SJCRH30 (cell line): Measurements from ENCODE around the gene IGSF23. TPM values are rescaled to one million over a fixed set of nuclear protein-coding genes. Genes with fewer than 3 reads are reported as not detected.
A peak's percentile ranks its signal among the peaks of the same experiment; 100 is the strongest.
"Not testable (repeated sequence)": the region's sequence is repeated elsewhere in the genome, so short reads cannot be mapped to it uniquely, and the experiment has no call there.

Source experiments
- DNase-seq, 2 experiments: peaks; one replicate each; pipeline ENCODE4 v3.0.0-alpha.2; 2015 to 2020
- H3K27ac ChIP-seq: fragments of 250-450 bp; sonication (Bioruptor Pico); 2 replicates; pipeline ENCODE4 v1.5.1; 2020; ENCODE audit warnings: mild to moderate bottlenecking, moderate library complexity
- H3K27me3 ChIP-seq: fragments of 250-450 bp; sonication (Bioruptor Pico); 2 replicates; pipeline ENCODE4 v1.5.1; 2020; ENCODE audit warnings: mild to moderate bottlenecking, moderate library complexity
- H3K36me3 ChIP-seq: fragments of 250-450 bp; sonication (Bioruptor Pico); 2 replicates; pipeline ENCODE4 v1.5.1; 2020; ENCODE audit warnings: mild to moderate bottlenecking, moderate library complexity
- H3K4me1 ChIP-seq: fragments of 250-450 bp; sonication (Bioruptor Pico); 2 replicates; pipeline ENCODE4 v1.5.1; 2020; ENCODE audit warnings: mild to moderate bottlenecking, moderate library complexity
- H3K4me3 ChIP-seq: fragments of 250-450 bp; sonication (Bioruptor Pico); 2 replicates; pipeline ENCODE4 v1.5.1; 2020; ENCODE audit warnings: mild to moderate bottlenecking, moderate library complexity
- H3K9me3 ChIP-seq: fragments of 250-450 bp; sonication (Bioruptor Pico); replicated peaks from 2 replicates; pipeline ENCODE4 v1.5.1; 2020; ENCODE audit warnings: mild to moderate bottlenecking, moderate library complexity
- total RNA-seq: library from RNA; depleted of rRNA; stranded (reverse); fragments of >200 nt; shearing (Covaris generic); gene quantifications from 2 replicates; pipeline ENCODE4 v1.2.3, GENCODE V29; 2014

The IGSF23 gene
- total RNA-seq, 1 experiment from 2014 or later, result not detected

DNA sequence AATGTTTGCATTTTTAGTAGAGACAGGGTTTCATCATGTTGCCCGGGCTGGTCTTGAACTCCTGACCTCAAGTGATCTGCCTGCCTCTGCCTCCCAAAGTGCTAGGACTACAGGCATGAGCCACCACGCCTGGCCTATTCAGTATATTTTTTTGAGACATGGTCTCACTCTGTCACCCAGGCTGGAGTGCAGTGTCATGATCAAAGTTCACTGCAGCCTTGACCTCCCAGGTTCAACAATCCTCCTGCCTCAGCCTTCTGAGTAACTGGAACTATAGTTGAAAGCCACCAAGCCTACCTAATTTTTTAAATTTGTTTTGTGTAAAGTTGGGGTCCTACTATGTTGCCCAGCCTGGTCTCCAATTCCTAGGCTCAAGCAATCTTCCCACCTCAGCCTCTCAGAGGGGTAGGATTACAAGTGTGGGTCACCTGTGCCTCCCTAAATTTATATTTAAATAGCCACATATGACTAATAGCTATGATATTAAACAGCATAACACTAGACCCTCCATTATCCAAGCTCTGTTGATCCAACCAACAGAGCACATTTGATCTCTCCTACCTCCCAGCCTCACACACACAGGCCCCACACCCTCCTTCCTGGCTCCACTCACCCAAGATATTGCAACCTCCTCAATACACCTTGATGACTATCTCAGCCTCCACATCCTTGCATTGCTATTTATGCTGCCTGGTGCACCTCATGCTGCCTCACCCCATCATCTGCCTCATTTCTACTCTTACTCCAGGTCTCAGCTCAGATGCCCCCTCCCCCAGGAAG, 55.8 kb downstream of the IGSF23 start:
- Histone ChIP-seq H3K36me3 (no peaks in the 10 kb centered on the region), H3K9me3 (peaks cover 4% of the 10 kb centered on the region; the same call in 1 of the 2 replicates), H3K4me3 (no peak overlapping the region), H3K4me1 (no peaks in the 10 kb centered on the region), H3K27ac (no peak overlapping the region), H3K27me3 (no peaks in the 10 kb centered on the region)
- DNase-seq, result no peak

DNA sequence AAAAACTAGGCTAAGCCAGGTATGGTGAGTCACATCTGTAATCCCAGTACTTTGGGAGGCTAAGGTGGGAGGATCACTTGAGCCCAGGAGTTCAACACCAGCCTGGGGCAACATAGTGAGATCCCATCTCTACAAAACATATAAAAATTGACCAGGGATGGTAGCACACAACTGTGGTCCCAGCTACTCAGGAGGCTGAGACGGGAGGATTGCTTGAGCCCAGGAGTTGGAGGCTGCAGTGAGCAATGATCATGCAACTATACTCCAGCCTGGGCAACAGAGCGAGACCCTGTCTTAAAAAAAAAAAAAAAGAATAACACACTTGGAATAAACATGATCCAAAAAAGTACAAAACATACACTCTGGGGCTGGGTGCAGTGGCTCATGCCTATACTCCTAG, 56.7 kb downstream of the IGSF23 start:
- H3K4me1 ChIP-seq, H3K36me3 ChIP-seq, H3K27ac ChIP-seq, H3K9me3 ChIP-seq, DNase-seq, H3K4me3 ChIP-seq, H3K27me3 ChIP-seq: not testable (repeated sequence)

DNA sequence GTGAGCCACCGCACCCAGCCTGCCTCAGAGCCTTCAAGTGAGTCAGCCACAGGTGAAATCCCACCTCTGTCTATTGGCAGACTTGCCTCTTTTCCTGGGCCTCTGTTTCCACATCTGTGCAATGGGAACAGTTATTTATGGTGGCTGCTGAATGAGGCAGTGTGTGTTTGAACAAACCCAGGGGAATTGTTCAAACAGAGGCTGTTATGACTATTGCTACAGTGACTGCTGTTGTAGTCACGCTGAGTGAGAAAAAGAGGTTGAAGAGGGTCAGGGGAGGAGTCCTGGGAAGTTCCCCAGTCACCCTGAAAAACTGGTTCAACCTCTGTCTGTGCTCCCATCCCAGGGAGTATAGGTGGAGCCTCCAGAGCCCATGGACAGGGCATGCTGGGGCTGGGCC, 58.0 kb downstream of the IGSF23 start, which contains the start of gene CEACAM19:
Gene CEACAM19 (plus strand): TSS at position 83 of the 400 bp plus-strand sequence. CDS start 450 bp downstream, outside the sequence.
- no peaks in the 10 kb centered on the region for H3K4me1 ChIP-seq
- no peaks in the 10 kb centered on the region for H3K36me3 ChIP-seq
- H3K9me3 ChIP-seq, result peaks cover 4% of the 10 kb centered on the region; the same call in 1 of the 2 replicates
- no peak within 1 kb of the TSS for H3K4me3 ChIP-seq
- no peak for DNase-seq
- no peaks in the 10 kb centered on the region for H3K27me3 ChIP-seq
- H3K27ac ChIP-seq, result no peak within 1 kb of the TSS

DNA sequence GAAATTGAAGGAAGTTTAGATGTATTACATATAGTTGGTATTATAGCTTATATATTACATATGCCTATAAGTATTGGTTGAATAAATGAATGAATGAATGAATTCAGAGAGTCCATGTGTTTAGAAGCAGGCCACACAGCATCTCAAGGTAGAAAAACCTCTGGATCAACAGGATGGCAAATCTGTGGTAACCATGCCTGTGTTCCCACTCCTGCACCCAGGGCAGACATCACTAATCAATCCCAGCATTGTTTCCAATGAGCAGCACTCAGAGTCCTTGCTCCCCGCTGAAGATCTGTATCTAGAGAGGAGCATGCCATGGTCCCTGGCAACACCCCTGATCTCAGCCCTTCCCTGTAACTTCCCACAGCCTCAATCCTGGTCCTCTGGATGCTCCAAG, 58.9 kb downstream of the IGSF23 start:
- no peak for DNase-seq
- peaks cover 4% of the 10 kb centered on the region; the same call in 1 of the 2 replicates for H3K9me3 ChIP-seq
- no peaks in the 10 kb centered on the region for H3K36me3 ChIP-seq

DNA sequence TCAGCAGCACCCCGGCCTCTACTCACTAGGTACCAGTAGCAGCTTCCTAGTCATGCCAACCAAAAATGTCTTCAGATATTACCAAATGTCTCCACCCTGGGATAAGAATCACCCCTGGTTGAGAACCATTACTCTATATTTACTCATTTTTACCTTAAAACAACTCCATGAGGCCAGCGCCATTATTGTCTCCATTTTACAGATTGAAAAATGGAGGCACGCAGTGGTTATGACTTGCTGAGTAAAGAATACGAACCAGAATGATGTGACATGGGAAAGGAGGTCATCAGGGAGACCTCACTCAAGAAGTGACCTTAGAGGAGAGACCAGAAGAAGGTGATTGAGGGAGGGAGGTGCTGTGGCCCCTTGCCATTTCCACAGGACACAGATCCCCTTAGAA, 60.1 kb downstream of the IGSF23 start:
- Histone ChIP-seq H3K4me1 (0 out of 2 replicates have a peak, but pooled peaks cover 3% of the 10 kb centered on the region), H3K27me3 (no peaks in the 10 kb centered on the region), H3K27ac (no peak overlapping the region), H3K4me3 (no peak overlapping the region), H3K9me3 (peaks cover 4% of the 10 kb centered on the region; the same call in 1 of the 2 replicates), H3K36me3 (no peaks in the 10 kb centered on the region)
- no peak for DNase-seq

More for the DNA sequence above, 58.9 kb downstream of the IGSF23 start:
- no peak overlapping the region for H3K4me3 ChIP-seq
- no peak overlapping the region for H3K27ac ChIP-seq
- no peaks in the 10 kb centered on the region for H3K27me3 ChIP-seq
- H3K4me1 ChIP-seq, result 0 out of 2 replicates have a peak, but pooled peaks cover under 1% of the 10 kb centered on the region

DNA sequence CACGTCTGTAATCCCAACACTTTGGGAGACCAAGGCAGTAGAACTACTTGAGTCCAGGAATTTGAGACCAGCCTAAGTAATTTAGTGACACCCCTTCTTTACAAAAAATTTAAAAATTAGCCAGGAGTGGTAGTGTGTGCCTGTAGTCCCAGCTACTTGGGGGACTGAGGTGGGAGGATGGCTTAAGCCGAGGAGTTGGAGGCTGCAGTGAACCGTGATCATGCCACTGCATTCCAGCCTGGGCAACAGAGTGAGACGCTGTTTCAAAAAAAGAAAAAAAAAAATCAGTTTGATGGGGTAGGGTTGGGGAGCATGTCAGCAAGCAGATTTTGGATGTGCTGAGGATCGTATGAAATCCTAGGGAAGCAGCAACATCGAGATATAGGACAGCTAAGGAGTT, 62.2 kb downstream of the IGSF23 start:
- H3K27ac ChIP-seq, result no peak overlapping the region
- no peak overlapping the region for H3K4me3 ChIP-seq
- no peaks in the 10 kb centered on the region for H3K36me3 ChIP-seq
- DNase-seq, result no peak
- H3K4me1 ChIP-seq, result 0 out of 2 replicates have a peak, but pooled peaks cover 3% of the 10 kb centered on the region
- peaks cover 4% of the 10 kb centered on the region; the same call in 1 of the 2 replicates for H3K9me3 ChIP-seq
- no peaks in the 10 kb centered on the region for H3K27me3 ChIP-seq

DNA sequence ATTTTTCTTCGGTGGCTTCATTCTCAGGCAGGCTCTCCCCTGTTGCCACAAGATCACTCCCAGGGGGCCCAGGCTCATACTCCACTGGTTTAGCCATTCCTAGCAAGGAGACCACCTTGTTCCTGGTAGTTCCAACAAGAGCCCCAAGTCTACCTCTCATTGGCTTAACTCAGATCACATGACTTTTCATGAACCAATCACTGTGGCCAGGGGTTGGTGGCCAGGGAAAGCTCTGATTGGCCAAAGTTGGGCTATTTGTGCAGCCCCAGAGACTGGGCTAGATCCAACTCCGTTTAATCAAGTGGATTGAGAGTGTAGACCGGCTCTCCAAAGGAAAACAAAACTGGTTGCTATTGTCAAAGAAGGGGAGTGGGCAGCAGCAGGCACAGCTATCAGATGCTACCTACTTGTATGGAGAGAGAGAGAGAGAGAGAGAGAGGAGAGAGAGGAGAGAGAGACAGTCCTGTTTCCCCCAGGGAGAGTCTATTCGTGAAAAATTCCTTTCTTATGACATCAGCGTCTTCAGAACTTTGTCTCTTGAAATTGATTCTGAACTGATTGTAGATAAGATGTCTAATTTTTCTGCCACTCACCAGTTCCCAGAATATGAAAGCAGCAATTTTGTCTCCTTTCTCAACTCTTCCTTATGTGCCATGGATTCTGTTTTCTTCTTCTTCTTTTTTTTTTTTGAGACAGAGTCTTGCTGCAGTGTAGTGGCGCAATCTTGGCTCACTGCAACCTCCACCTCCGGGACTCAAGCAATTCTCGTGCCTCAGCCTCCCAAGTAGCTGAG, 63.9 kb downstream of the IGSF23 start:
- DNase-seq, result peak; percentile 86 to 95
- H3K27me3 ChIP-seq, result no peaks in the 10 kb centered on the region

DNA sequence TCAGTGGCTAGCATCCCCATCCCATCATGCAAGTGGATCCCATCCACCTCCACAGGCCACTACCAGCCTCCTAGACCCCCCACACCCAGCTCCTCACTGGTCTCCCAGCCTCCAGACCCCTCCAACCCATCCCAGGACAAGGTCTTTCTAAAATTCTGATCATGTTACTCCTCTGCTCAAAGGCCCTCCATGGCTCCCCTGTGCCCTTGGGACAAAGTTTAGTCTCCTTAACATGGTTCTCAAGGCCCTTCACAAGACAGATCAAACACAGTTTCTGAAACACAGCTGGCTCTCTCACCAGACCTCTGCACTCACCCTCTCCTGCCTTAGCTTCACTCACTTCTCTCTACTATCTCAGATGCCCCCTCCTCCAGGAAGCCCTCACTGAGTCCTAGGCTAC, 67.2 kb downstream of the IGSF23 start:
- Histone ChIP-seq H3K36me3 (no peaks in the 10 kb centered on the region), H3K27me3 (no peaks in the 10 kb centered on the region), H3K4me1 (peaks cover 6% of the 10 kb centered on the region), H3K4me3 (no peak overlapping the region), H3K27ac (no peak overlapping the region), H3K9me3 (no peaks in the 10 kb centered on the region)
- DNase-seq, result no peak

More for the DNA sequence above, 63.9 kb downstream of the IGSF23 start:
- Histone ChIP-seq H3K9me3 (peaks cover 1% of the 10 kb centered on the region; the same call in 1 of the 2 replicates), H3K27ac (peak overlapping the region; percentile 62), H3K4me3 (peak overlapping the region; percentile 55), H3K36me3 (no peaks in the 10 kb centered on the region), H3K4me1 (0 out of 2 replicates have a peak, but pooled peaks cover 3% of the 10 kb centered on the region)

DNA sequence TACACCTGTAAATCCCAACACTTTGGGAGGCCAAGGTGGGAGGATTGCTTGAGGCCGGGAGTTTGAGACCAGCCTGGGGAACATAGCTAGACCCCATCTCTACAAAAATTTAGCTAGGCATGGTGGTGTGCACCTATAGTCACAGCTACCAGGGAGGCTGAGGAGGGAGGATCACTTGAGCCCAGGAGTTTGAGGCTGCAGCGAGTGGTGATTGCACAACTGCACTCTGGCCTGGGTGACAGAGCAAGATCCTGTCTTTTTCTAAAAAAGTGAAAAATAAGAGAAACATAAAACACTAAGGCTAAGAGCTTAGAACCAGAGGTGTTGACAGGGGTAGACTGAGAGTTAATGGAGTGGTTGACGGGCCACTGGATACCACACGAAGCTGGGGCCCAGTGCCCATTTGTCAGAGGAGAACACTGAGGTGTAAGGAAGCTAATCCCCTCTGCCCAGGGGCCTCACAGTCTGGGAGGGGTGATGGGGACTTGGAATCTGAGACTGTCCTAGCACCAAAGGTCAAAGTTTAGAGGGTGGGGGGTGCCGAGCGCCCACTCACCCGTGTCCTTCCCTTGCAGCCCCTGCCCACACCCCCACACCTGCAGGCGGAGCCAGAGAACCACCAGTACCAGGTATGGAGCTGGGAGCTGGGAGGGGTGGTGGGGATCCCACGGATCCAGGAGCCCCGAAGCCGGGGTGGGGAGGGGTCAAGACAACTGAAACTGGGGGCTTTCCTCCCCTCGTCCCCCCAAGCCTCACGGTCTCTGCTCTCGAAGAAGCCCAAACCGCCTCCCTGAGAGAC, 68.8 kb downstream of the IGSF23 start:
- Histone ChIP-seq H3K27me3 (no peaks in the 10 kb centered on the region), H3K9me3 (no peaks in the 10 kb centered on the region), H3K4me3 (no peak overlapping the region)

DNA sequence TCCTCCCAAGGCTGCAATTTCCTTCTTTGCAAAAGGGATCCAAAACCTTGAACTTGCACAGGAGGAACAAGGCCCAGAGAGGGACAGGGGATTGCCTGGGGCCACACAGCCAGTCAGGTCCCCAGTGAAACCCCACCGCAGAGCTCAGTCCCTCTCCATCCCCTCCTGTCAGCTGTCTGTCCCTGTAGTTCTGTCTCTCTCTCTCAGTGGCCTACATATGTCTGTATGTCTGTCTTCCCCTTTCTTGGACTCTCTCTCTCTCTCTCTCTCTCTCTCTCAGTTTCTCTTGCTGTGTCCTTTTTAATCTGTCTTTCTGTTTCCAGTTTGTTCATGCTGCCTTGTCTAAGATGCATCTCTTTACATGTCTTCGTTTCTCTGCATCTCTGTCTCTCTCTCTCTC, 69.4 kb downstream of the IGSF23 start:
- DNase-seq, result no peak
- Histone ChIP-seq H3K4me3 (no peak overlapping the region), H3K36me3 (no peaks in the 10 kb centered on the region), H3K27ac (no peak overlapping the region), H3K9me3 (no peaks in the 10 kb centered on the region), H3K27me3 (no peaks in the 10 kb centered on the region), H3K4me1 (peaks cover 11% of the 10 kb centered on the region)

More for the DNA sequence above, 68.8 kb downstream of the IGSF23 start:
- no peak overlapping the region for H3K27ac ChIP-seq
- peaks cover 13% of the 10 kb centered on the region for H3K4me1 ChIP-seq
- no peaks in the 10 kb centered on the region for H3K36me3 ChIP-seq
- DNase-seq, result no peak

DNA sequence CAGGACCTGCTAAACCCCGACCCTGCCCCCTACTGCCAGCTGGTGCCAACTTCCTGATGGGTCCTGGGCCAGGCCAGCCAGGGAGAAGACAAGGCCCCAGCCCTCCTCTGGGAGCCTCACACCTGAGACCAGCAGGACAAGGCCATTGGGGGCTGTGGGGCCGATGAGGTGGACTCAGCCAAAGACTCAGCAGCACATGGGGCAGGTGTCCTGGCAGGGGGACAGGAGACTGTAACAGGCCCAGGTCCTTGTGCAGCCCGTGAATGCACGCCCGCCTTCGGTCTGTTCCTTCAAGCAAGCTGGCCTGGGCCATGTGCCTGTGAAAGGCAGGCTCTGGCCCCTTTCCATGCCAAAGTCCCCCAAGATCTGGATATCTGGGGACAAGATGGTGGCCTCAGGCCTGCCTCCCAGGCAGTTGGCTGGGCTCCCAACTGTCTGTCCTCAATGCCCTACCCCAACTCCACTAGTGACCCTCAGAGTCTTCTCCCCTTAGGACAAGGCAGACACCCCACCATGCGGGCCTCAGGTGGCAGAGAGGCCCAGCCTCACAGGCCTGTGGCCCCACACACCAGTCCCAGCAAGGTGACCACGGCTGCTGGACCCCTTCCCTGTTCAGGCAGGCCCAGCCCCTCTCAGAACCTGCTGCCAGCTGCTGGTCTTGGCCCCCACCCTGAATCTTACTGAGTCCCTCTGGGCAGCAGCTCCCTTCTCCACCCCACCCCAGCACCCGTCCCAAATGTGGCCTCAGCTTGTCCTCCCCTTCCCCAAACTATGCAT, 70.3 kb downstream of the IGSF23 start:
- H3K27ac ChIP-seq, result no peak overlapping the region
- no peak for DNase-seq
- H3K4me3 ChIP-seq, result no peak overlapping the region
- no peaks in the 10 kb centered on the region for H3K36me3 ChIP-seq
- H3K27me3 ChIP-seq, result no peaks in the 10 kb centered on the region
- no peaks in the 10 kb centered on the region for H3K9me3 ChIP-seq
- peaks cover 11% of the 10 kb centered on the region for H3K4me1 ChIP-seq

DNA sequence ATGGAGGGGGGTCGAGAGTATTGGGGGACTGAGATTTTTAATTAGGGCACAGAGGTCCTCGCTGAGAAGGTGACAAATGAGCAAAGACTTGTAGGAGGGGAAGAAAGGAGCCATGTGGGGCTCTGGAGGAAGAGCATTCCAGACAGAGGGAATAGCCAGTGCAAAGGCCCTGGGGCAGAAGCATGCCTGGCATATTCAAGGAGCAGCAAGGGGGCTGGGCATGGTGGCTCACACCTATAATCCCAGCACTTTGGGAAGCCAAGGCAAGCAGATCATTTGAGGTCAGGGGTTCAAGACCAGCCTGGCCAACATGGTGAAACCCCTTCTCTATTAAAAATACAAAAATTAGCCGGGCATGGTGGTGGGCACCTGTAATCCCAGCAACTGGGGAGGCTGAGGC, 71.0 kb downstream of the IGSF23 start:
- H3K27ac ChIP-seq, H3K36me3 ChIP-seq, H3K9me3 ChIP-seq, H3K27me3 ChIP-seq, DNase-seq, H3K4me3 ChIP-seq: not testable (repeated sequence)
- H3K4me1 ChIP-seq, result peaks cover 11% of the 10 kb centered on the region

DNA sequence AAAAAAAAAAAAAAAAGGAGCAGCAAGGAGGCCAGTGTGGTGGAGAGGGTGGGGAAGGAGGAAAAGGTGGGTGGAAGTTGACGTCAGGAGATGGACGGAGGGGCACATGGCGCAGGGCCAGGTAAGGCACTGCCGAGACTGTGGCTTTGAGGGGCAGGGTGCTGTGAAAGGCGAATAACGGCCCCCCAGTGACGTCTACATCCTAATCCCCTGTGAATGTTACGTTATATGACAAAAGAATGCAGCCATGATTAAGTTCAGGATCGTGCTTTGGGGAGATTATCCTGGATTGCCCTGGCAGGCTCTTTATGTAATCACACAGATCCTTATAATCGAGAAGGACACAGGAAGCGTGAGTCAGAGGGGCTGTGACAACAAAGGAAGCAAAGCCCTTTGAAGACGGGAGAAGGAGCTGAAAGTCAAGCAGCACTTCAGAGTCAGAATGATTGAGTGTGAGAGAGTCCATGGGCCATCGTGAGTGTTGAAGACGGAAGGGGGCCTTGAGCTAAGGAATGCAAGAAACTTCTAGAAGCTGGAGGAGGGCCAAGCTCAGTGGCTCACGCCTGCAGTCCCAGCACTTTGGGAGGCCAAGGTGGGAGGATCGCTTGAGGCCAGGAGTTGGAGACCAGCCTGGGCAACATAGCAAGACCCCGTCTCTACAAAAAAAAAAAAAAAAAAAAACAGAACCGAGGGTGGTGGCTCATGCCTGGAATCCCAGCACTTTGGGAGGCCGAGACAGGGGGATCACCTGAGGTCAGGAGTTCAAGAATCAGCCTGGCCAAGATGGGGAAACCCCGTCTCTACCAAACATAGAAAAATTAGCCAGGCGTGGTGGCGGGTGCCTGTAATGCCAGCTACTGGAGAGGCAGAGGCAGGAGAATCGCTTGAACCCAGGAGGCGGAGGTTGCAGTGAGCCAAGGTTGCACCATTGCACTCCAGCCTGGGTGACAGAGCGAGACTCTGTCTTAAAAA, 71.8 kb downstream of the IGSF23 start:
- Histone ChIP-seq H3K4me3 (peak overlapping the region; percentile 17; the same call in 1 of the 2 replicates), H3K36me3 (no peaks in the 10 kb centered on the region), H3K4me1 (peaks cover 11% of the 10 kb centered on the region), H3K27ac (peak overlapping the region; percentile 16; the same call in 1 of the 2 replicates), H3K9me3 (no peaks in the 10 kb centered on the region), H3K27me3 (no peaks in the 10 kb centered on the region)
- peak; percentile 64 to 74 for DNase-seq
